K562 (cell line): ENCODE data around the gene CLEC3B. TPM values are rescaled to one million over a fixed set of nuclear protein-coding genes. Genes with fewer than 3 reads are reported as not detected.

ENCODE experiments used
- AFF4 ChIP-seq: sonication (generic); formaldehyde crosslinking; IDR thresholded peaks from 2 replicates; pipeline ENCODE4 v1.8.0; 2023; ENCODE audit warnings: mild to moderate bottlenecking, missing genetic modification reagents
- ARID2 ChIP-seq: fragments of 450-650 bp; IDR thresholded peaks from 2 replicates; pipeline ENCODE4 v1.6.1; 2017; ENCODE audit warnings: antibody characterized with exemption, mild to moderate bottlenecking
- HMBOX1 ChIP-seq: sonication (generic); IDR thresholded peaks from 2 replicates; pipeline ENCODE4 v1.6.1; 2016
- JUND ChIP-seq, 2 experiments: IDR thresholded peaks; 2 replicates in 1 of 2; 3 replicates in 1 of 2; pipeline ENCODE4 v1.6.1; 2011; ENCODE audit warnings: borderline replicate concordance in 2 of 2, low read depth in 2 of 2, low read length in 2 of 2, improper control_type of control experiment in 1 of 2, missing biosample characterization in 1 of 2, missing genetic modification characterization in 1 of 2, missing genetic modification reagents in 1 of 2
- KLF16 ChIP-seq: IDR thresholded peaks from 2 replicates; pipeline ENCODE4 v1.6.1; 2016; ENCODE audit warnings: antibody characterized with exemption
- RAD21 ChIP-seq, 2 experiments: fragments of 250-450 bp in 1 of 2; fragments of 450-650 bp in 1 of 2; sonication (Bioruptor Pico) in 1 of 2; formaldehyde crosslinking in 1 of 2; IDR thresholded peaks in 1 of 2; conservative IDR thresholded peaks in 1 of 2; 2 replicates each; pipeline versions ENCODE4 v1.4.0 to v1.8.0; 2020 to 2022; ENCODE audit warnings: mild to moderate bottlenecking in 2 of 2, moderate library complexity in 1 of 2
- REST ChIP-seq, 2 experiments: fragments of 450-650 bp; formaldehyde crosslinking in 1 of 2; IDR thresholded peaks; 2 replicates each; pipeline versions ENCODE4 v1.4.0 to v1.6.1; 2014 to 2020; ENCODE audit warnings: mild to moderate bottlenecking in 2 of 2, borderline replicate concordance in 1 of 2, low read depth in 1 of 2
- RFX5 ChIP-seq: IDR thresholded peaks from 2 replicates; pipeline ENCODE4 v1.6.1; 2011; ENCODE audit warnings: low read depth, mild to moderate bottlenecking, improper control_type of control experiment, low read length
- TSC22D4 ChIP-seq: fragments of 450-650 bp; IDR thresholded peaks from 2 replicates; pipeline ENCODE4 v1.6.1; 2016; ENCODE audit warnings: missing genetic modification characterization, missing biosample characterization, control low read depth
- ZNF217 ChIP-seq: sonication (generic); formaldehyde crosslinking; IDR thresholded peaks from 2 replicates; pipeline ENCODE4 v1.8.0; 2022; ENCODE audit warnings: mild to moderate bottlenecking, missing genetic modification reagents
- ZNF445 ChIP-seq: fragments of 250-450 bp; sonication (Bioruptor Pico); IDR thresholded peaks from 2 replicates; pipeline ENCODE4 v1.4.0; 2020; ENCODE audit warnings: low read depth, mild to moderate bottlenecking, moderate library complexity
- polyA plus RNA-seq, 8 experiments: library from polyadenylated mRNA; depleted of rRNA in 4 of 8; stranded (reverse) in 5 of 8; unstranded in 3 of 8; fragments of >200 nt; fragmentation: Nextera tagmentation in 2 of 8; fragmentation: Illumina TruSeq in 1 of 8; extraction: Ambion mirVana in 2 of 8; extraction: Trizol in 1 of 8; gene quantifications; 2 replicates each; pipeline versions ENCODE4 v1.2.1 to v1.2.3, GENCODE V29; 2011 to 2014; ENCODE audit warnings: inconsistent platforms in 1 of 8, missing spikeins in 1 of 8
- total RNA-seq, 7 experiments: library from RNA; depleted of rRNA in 6 of 7; stranded (reverse); fragments of >200 nt in 6 of 7; fragmentation: Illumina TruSeq in 2 of 7; extraction: Trizol in 2 of 7; gene quantifications; 2 replicates each; pipeline versions ENCODE4 v1.2.1 to v1.2.3, GENCODE V29; 2011 to 2021; ENCODE audit warnings: low replicate concordance in 1 of 7

The CLEC3B gene
- total and polyA plus RNA-seq, 9 of the 15 experiments (the other 6 are each of a cell fraction or from before 2014, with no cell fraction given): not detected

- TF ChIP-seq AFF4 (CRISPR knock-in tag): no peak
- TF ChIP-seq KLF16: peak; percentile 31; the same call in 1 of the 2 replicates
- no peak for TF ChIP-seq TSC22D4 (tag)
- TF ChIP-seq JUND (IDR thresholded peaks at IDR 0.05; ENCODE audit: borderline replicate concordance, low read depth, low read length): no peak
- TF ChIP-seq JUND (tag; IDR thresholded peaks at IDR 0.05; ENCODE audit: borderline replicate concordance, low read depth, low read length): 0 out of 3 replicates have a peak, but pooled peaks have one; percentile 16
- peak; percentile 47; the same call in 1 of the 2 replicates for TF ChIP-seq HMBOX1
- peak; percentile 44 to 50 for TF ChIP-seq RAD21 (CRISPR knock-in tag; conservative IDR thresholded peaks at IDR 0.05 in 1 of 2, IDR thresholded peaks at IDR 0.05 in 1 of 2)
- TF ChIP-seq ARID2: no peak
- TF ChIP-seq REST (IDR thresholded peaks at IDR 0.05; ENCODE audit: borderline replicate concordance): peak; percentile 15; the same call in 1 of the 2 replicates
- no peak for TF ChIP-seq REST (CRISPR knock-in tag; IDR thresholded peaks at IDR 0.05; ENCODE audit: low read depth)
- TF ChIP-seq ZNF445 (CRISPR knock-in tag): no peak
- TF ChIP-seq RFX5: no peak
- no peak for TF ChIP-seq ZNF217 (CRISPR knock-in tag)
These were observed 33.3 kb upstream of the CLEC3B start (continued) for GRCh38 chr3:44992555-44993470.
